ENCODE data around the gene UCHL3.

- TF ChIP-seq CTCF (IDR thresholded peaks at IDR 0.05) (no peak), POLR2A (IDR thresholded peaks at IDR 0.05) (no peak)
These were observed 53.4 kb downstream of the UCHL3 start for GRCh38 chr13:75603038-75603437.
